ENCODE results near the gene SCN5A. TPM values are rescaled to one million over a fixed set of nuclear protein-coding genes. Genes with fewer than 3 reads are reported as not detected.

SCN5A gene
- total and polyA plus RNA-seq, 2 of the 8 experiments (the other 6 are each of a cell fraction or from before 2014, with no cell fraction given): 4.8 to 11.4 TPM

DNA sequence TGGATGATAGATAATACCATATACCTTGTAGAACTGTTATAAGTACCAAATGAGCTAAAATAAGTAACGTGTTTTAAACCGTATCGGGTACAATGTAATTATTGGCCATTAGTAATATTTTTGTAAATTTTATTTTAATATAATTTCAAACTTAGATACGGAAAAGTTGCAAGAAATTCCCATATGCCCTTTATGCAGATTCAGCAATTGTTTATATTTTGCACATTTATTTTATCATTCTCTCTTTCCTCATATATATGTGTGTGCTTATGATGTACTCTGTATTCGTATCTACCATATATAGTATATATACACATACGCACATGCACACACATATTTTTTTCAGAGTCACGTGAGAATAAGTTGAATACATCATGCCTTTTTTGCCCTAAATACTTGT, 114.9 kb downstream of the SCN5A start:
- Histone ChIP-seq H3K9ac (replicated peaks in 1 of 4; ENCODE audit: extremely low read depth in 1 of 4, low read depth in 3 of 4, low read length in 3 of 4) (no peak overlapping the region), H2AK5ac (ENCODE audit: low read depth, low read length) (no peak overlapping the region), H3K4me3 (ENCODE audit: extremely low read depth in 1 of 4, insufficient read depth in 2 of 4, low read depth in 3 of 4, low read length in 4 of 4) (no peak overlapping the region), H3K27ac (ENCODE audit: low read depth, low read length) (no peak overlapping the region), H3K4ac (replicated peaks; ENCODE audit: insufficient read length, low read depth, low read length) (no peak overlapping the region), H2BK20ac (ENCODE audit: low read length) (no peak overlapping the region), H3K79me1 (ENCODE audit: low read depth, low read length) (no peaks in the 10 kb centered on the region), H2BK5ac (ENCODE audit: low read depth, low read length) (no peak overlapping the region), H3K23me2 (ENCODE audit: low read depth, low read length) (no peaks in the 10 kb centered on the region), H3K79me2 (ENCODE audit: control insufficient read depth in 1 of 2, insufficient read depth in 2 of 2, low read length in 2 of 2) (no peaks in the 10 kb centered on the region), H2AFZ (ENCODE audit: low read length) (no peak overlapping the region), H2BK120ac (replicated peaks; ENCODE audit: low read depth, low read length) (no peak overlapping the region), H2BK15ac (ENCODE audit: low read length) (no peak overlapping the region), H4K20me1 (replicated peaks in 1 of 2; ENCODE audit: control insufficient read depth in 1 of 2, insufficient read depth in 2 of 2, low read length in 2 of 2) (no peaks in the 10 kb centered on the region), H3K23ac (ENCODE audit: insufficient read length) (no peak overlapping the region), H3K4me1 (replicated peaks in 1 of 4; ENCODE audit: control insufficient read depth in 3 of 4, insufficient read depth in 4 of 4, low read length in 3 of 4) (peaks cover 0 to 15% (median 8%) of the 10 kb centered on the region in 4 experiments; a peak in 6 of 7 replicates), H3K9me3 (ENCODE audit: insufficient read depth in 2 of 2, low read depth in 1 of 2, low read length in 1 of 2) (peaks cover 4 to 11% of the 10 kb centered on the region in 2 experiments; a peak in 3 of 4 replicates), H3K36me3 (ENCODE audit: control insufficient read depth in 2 of 4, insufficient read depth in 4 of 4, low read length in 3 of 4) (no peaks in the 10 kb centered on the region), H3K18ac (ENCODE audit: extremely low read depth, low read length) (no peak overlapping the region), H3K27me3 (replicated peaks in 1 of 4; ENCODE audit: control insufficient read depth in 3 of 4, extremely low read depth in 1 of 4, insufficient read depth in 3 of 4, low read length in 3 of 4) (no peaks in the 10 kb centered on the region), H4K91ac (replicated peaks; ENCODE audit: insufficient read length, low read length) (no peak overlapping the region), H3K56ac (replicated peaks; ENCODE audit: insufficient read length, low read depth, low read length) (no peak overlapping the region), H3K14ac (ENCODE audit: insufficient read length) (no peak overlapping the region), H3K4me2 (ENCODE audit: insufficient read depth in 1 of 2, low read depth in 2 of 2, low read length in 2 of 2) (no peak overlapping the region), H4K8ac (ENCODE audit: extremely low read depth, insufficient read depth, low read length) (no peak overlapping the region), H2BK12ac (ENCODE audit: low read depth, low read length) (no peak overlapping the region), H4K5ac (ENCODE audit: insufficient read length, low read depth, low read length) (no peak overlapping the region)
- CTCF ChIA-PET (ENCODE audit: partially characterized antibody): interaction anchor here (0.6 to 1.5 kb wide), 10 partner anchors 10 to 128 kb away, joined by 3 to 5 read pairs (median 4); no protein-coding TSS in a partner anchor
- 98% methylated on average over 7 of the region's 7 CpGs; no CpG with 5 or more reads in 1 of the 2 experiments for WGBS, 2 experiments (ENCODE audit: extremely low coverage in 1 of 2, insufficient coverage in 1 of 2, insufficient read length in 1 of 2, insufficient replicate concordance in 2 of 2, low coverage in 1 of 2, low lambda C conversion rate in 2 of 2, missing lambda C conversion rate in 1 of 2)
- POLR2A ChIA-PET (ENCODE audit: partially characterized antibody): interaction anchor here (1.4 to 1.5 kb wide), 2 partner anchors 9 to 10 kb away, joined by 3 read pairs; no protein-coding TSS in a partner anchor
- no peak for DNase-seq (ENCODE audit: low read depth in 1 of 2, low spot score in 2 of 2)
- no peak for TF ChIP-seq SP2 (IDR thresholded peaks at IDR 0.05; ENCODE audit: low read length)
- no peak for TF ChIP-seq CREB1 (IDR thresholded peaks at IDR 0.05)
- no peak for TF ChIP-seq SP4 (IDR thresholded peaks at IDR 0.05; ENCODE audit: low read length)
- TF ChIP-seq, protein P1, sequence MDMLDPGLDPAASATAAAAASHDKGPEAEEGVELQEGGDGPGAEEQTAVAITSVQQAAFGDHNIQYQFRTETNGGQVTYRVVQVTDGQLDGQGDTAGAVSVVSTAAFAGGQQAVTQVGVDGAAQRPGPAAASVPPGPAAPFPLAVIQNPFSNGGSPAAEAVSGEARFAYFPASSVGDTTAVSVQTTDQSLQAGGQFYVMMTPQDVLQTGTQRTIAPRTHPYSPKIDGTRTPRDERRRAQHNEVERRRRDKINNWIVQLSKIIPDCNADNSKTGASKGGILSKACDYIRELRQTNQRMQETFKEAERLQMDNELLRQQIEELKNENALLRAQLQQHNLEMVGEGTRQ (IDR thresholded peaks at IDR 0.05; ENCODE audit: low read length): no peak
- no peak for TF ChIP-seq CEBPB (IDR thresholded peaks at IDR 0.05; ENCODE audit: low read depth, low read length)
- FAIRE-seq: no peak
